Measurements from ENCODE around the gene MAGEC2.

DNA sequence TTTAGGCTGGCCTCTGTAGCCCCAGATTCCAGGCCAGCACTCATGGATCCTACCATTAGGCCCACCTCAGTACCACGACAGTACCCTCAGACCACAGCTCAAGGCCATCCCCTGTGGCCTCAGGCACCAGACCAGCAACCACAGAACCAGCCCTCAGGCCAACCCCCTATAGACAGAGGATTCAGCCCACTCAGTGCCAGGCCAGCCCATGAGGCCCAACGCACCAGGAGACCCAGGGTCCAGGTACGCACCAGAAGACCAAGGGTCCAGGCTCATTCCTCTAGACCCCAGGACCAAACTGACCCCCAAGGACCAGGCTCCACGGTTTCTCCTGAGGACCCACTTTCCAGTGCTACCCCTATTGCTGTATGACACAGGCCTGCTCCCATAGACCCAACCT, 39.5 kb upstream of the MAGEC2 start:
- TF ChIP-seq CTCF (IDR thresholded peaks at IDR 0.05) (no peak), POLR2A (IDR thresholded peaks at IDR 0.05) (no peak)
